ENCODE measurements around the gene RFLNA. TPM values are rescaled to one million over a fixed set of nuclear protein-coding genes. Genes with fewer than 3 reads are reported as not detected.
"Not testable (repeated sequence)": the region's sequence is repeated elsewhere in the genome, so short reads cannot be mapped to it uniquely, and the experiment has no call there.

RFLNA gene
- total RNA-seq, 1 experiment from 2014 or later: 1.1 TPM

DNA sequence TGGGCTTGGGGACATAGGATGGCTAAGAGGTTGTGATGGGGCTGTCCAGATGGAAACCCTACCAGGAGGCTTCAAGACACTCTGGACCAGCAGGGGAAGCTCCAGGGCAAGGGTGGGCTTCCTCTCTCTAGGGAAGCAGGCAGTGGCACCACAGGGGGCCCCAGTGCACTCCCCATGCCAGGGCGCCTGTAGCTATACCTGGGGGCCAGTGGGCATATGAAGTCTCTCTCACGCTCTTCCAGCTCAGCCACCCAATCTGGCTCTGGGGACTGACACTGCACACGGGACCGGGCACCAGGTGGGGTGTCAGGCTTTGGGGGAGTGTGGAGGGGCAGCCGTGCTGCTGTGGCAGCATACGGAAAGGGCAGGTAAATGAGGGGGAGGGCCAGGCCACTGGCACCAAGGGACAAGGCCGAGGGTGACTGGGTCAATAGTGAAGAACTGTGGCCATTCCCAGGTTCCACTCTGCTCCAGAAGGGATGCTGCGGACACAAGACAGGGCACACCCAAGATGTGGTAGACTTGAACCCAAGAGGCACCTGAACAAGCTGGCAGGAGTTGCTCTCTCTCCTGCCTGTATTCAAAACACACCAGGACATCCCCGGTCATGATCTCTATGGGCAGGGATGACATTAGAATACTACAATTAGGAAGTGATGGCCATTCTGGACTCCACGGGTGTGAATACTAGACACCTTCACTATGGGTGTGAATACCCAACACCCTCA is 27.5 kb downstream of the RFLNA start:
- no peaks in the 10 kb centered on the region for H3K27me3 ChIP-seq (replicated peaks; ENCODE audit: insufficient read depth, low read depth, low read length, poor library complexity)
- ChIA-PET POLR2A (ENCODE audit: low non-redundant PET) (no interaction called here), CTCF (no interaction called here)
- H3K9me3 ChIP-seq (ENCODE audit: low read depth, low read length, poor library complexity, severe bottlenecking): peaks cover 16% of the 10 kb centered on the region
- H3K27ac ChIP-seq (ENCODE audit: low read depth, low read length, poor library complexity, severe bottlenecking): no peak overlapping the region
- no peak overlapping the region for H3K4me3 ChIP-seq (ENCODE audit: low read depth, low read length, poor library complexity, severe bottlenecking)
- intact Hi-C loops (cut with micrococcal nuclease; ENCODE audit: unreplicated experiment): loop anchor here (5.0 kb wide), 1 partner anchor 145 kb away; no protein-coding TSS in a partner anchor
- TF ChIP-seq, protein P1, sequence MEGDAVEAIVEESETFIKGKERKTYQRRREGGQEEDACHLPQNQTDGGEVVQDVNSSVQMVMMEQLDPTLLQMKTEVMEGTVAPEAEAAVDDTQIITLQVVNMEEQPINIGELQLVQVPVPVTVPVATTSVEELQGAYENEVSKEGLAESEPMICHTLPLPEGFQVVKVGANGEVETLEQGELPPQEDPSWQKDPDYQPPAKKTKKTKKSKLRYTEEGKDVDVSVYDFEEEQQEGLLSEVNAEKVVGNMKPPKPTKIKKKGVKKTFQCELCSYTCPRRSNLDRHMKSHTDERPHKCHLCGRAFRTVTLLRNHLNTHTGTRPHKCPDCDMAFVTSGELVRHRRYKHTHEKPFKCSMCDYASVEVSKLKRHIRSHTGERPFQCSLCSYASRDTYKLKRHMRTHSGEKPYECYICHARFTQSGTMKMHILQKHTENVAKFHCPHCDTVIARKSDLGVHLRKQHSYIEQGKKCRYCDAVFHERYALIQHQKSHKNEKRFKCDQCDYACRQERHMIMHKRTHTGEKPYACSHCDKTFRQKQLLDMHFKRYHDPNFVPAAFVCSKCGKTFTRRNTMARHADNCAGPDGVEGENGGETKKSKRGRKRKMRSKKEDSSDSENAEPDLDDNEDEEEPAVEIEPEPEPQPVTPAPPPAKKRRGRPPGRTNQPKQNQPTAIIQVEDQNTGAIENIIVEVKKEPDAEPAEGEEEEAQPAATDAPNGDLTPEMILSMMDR (conservative IDR thresholded peaks at IDR 0.05; ENCODE audit: low read depth, low read length): no peak
- TF ChIP-seq EZH2 (IDR thresholded peaks at IDR 0.05; ENCODE audit: borderline replicate concordance, low read depth, low read length, poor library complexity, severe bottlenecking): no peak
- no peak for DNase-seq (ENCODE audit: low spot score)
- H3K4me1 ChIP-seq (ENCODE audit: insufficient read depth, low read length, poor library complexity, severe bottlenecking): no peaks in the 10 kb centered on the region
- BruUV-seq (replicated peaks): no TSS peak
- peaks cover 43% of the 10 kb centered on the region for H3K36me3 ChIP-seq (ENCODE audit: insufficient read depth, low read length, poor library complexity, severe bottlenecking)

DNA sequence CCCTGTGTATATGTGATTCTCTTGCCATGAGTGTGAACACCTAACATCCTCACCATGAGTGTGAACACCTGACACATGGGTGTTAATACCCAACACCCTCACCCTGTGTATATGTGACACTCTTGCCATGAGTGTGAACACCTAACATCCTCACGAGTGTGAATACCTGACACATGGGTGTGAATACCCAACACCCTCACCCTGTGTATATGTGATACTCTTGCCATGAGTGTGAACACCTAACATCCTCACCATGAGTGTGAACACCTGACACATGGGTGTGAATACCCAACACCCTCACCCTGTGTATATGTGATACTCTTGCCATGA is 28.1 kb downstream of the RFLNA start:
- DNase-seq (ENCODE audit: low spot score); H3K4me1 ChIP-seq (ENCODE audit: insufficient read depth, low read length, poor library complexity, severe bottlenecking); H3K27me3 ChIP-seq (replicated peaks; ENCODE audit: insufficient read depth, low read depth, low read length, poor library complexity); BruUV-seq (replicated peaks); CTCF ChIA-PET; POLR2A ChIA-PET (ENCODE audit: low non-redundant PET); H3K4me3 ChIP-seq (ENCODE audit: low read depth, low read length, poor library complexity, severe bottlenecking); H3K27ac ChIP-seq (ENCODE audit: low read depth, low read length, poor library complexity, severe bottlenecking): not testable (repeated sequence)
- peaks cover 16% of the 10 kb centered on the region for H3K9me3 ChIP-seq (ENCODE audit: low read depth, low read length, poor library complexity, severe bottlenecking)
- intact Hi-C loops (cut with micrococcal nuclease; ENCODE audit: unreplicated experiment): loop anchor here (5.0 kb wide), 1 partner anchor 144 kb away; no protein-coding TSS in a partner anchor
- H3K36me3 ChIP-seq (ENCODE audit: insufficient read depth, low read length, poor library complexity, severe bottlenecking): peaks cover 44% of the 10 kb centered on the region

DNA sequence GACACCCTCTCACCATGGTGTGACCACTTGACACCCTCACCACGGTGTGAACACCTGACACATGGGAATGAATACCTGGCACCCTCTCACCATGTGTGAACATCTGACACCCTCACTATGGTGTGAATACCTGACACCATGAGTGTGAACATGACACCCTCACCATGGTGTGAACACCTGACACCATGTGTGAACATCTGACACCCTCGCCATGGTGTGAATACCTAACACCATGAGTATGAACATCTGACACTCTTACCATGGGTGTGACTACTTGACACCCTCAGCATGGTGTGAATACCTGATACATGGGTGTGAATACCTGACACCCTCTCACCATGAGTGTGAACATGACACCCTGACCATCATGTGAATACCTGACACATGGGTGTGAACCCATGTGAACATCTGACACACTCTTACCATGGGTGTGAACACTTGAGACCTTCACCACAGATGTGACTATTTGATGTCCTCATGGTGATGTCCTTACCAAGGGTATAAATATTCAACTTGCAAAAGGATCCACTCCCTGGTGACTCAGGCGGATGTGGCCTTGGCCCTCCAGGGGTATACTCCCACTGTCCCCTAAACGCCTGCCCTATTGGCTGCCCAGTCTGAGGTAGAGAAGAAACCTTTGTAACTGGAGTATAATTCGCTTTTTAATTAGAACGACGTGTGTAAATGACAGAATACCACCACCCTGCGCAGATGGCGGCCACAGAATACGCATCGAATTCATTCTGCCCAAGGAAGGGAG is 29.1 kb downstream of the RFLNA start:
- Histone ChIP-seq H3K36me3 (ENCODE audit: insufficient read depth, low read length, poor library complexity, severe bottlenecking) (peaks cover 50% of the 10 kb centered on the region), H3K9me3 (ENCODE audit: low read depth, low read length, poor library complexity, severe bottlenecking) (peaks cover 16% of the 10 kb centered on the region), H3K4me3 (ENCODE audit: low read depth, low read length, poor library complexity, severe bottlenecking) (no peak overlapping the region), H3K27me3 (replicated peaks; ENCODE audit: insufficient read depth, low read depth, low read length, poor library complexity) (no peaks in the 10 kb centered on the region), H3K4me1 (ENCODE audit: insufficient read depth, low read length, poor library complexity, severe bottlenecking) (no peaks in the 10 kb centered on the region), H3K27ac (ENCODE audit: low read depth, low read length, poor library complexity, severe bottlenecking) (no peak overlapping the region)
- TF ChIP-seq, protein P1 (conservative IDR thresholded peaks at IDR 0.05; ENCODE audit: low read depth, low read length): no peak
- TF ChIP-seq EZH2 (IDR thresholded peaks at IDR 0.05; ENCODE audit: borderline replicate concordance, low read depth, low read length, poor library complexity, severe bottlenecking): no peak
- BruUV-seq (replicated peaks): no TSS peak
- intact Hi-C loops (cut with micrococcal nuclease; ENCODE audit: unreplicated experiment): loop anchor here (5.0 kb wide), 1 partner anchor 143 kb away; no protein-coding TSS in a partner anchor
- DNase-seq (ENCODE audit: low spot score): no peak
- ChIA-PET CTCF (no interaction called here), POLR2A (ENCODE audit: low non-redundant PET) (no interaction called here)

Data from A673 (cell line).